Esophagus muscularis mucosa (tissue), 4 donors: ENCODE measurements around the gene CARHSP1.

Experiments
- EP300 ChIP-seq: sonication (generic); formaldehyde crosslinking; IDR thresholded peaks from one replicate; pipeline ENCODE4 v1.6.1; 2017; ENCODE audit warnings: antibody characterized with exemption
- POLR2A ChIP-seq: fragments of 450-650 bp; IDR thresholded peaks from one replicate; pipeline ENCODE4 v1.6.1; 2017; ENCODE audit warnings: antibody characterized with exemption, moderate library complexity, mild to moderate bottlenecking, low read depth
- TF ChIP-seq, protein P1 (sequence below), 3 experiments: fragments of 200-600 bp in 2 of 3; fragments of 450-650 bp in 1 of 3; sonication (generic) in 2 of 3; IDR thresholded peaks; one replicate each; pipeline ENCODE4 v1.5.1; 2017 to 2019; ENCODE audit warnings: antibody characterized with exemption in 3 of 3, mild to moderate bottlenecking in 2 of 3, moderate library complexity in 1 of 3

DNA sequence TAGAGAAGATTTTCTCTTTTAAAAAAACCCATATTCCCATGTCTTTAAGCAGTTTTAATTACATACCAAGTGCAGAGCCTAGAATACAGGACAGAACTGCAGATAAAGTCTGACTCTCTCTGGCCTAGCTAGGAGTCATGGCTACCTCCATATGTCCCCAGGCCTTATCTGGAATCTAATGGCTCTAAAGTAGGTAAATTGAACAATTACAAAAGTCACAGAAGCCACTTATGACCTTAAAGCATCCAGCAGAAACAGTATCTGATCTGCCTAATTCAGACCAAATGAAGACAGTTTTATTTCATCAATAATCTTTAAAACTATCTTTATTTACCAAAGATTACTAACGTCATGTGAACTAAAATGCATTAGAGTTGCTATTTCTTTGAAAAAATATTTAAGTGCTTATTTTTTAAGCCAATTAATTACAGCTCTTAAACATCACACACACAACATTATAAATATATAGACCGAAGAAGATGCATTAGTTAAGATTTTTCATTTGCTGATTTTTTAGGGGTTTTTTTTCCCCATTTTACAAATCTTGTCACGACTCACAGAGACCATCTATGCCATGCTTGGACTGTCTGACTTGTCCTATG, 42.4 kb downstream of the CARHSP1 start:
- TF ChIP-seq, protein P1, sequence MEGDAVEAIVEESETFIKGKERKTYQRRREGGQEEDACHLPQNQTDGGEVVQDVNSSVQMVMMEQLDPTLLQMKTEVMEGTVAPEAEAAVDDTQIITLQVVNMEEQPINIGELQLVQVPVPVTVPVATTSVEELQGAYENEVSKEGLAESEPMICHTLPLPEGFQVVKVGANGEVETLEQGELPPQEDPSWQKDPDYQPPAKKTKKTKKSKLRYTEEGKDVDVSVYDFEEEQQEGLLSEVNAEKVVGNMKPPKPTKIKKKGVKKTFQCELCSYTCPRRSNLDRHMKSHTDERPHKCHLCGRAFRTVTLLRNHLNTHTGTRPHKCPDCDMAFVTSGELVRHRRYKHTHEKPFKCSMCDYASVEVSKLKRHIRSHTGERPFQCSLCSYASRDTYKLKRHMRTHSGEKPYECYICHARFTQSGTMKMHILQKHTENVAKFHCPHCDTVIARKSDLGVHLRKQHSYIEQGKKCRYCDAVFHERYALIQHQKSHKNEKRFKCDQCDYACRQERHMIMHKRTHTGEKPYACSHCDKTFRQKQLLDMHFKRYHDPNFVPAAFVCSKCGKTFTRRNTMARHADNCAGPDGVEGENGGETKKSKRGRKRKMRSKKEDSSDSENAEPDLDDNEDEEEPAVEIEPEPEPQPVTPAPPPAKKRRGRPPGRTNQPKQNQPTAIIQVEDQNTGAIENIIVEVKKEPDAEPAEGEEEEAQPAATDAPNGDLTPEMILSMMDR (IDR thresholded peaks at IDR 0.05), result no peak
- TF ChIP-seq EP300, result no peak
- TF ChIP-seq POLR2A, result no peak
